ENCODE results near the gene CCDC88C. TPM values are rescaled to one million over a fixed set of nuclear protein-coding genes. Genes with fewer than 3 reads are reported as not detected.
"Not testable (repeated sequence)": the region's sequence is repeated elsewhere in the genome, so short reads cannot be mapped to it uniquely, and the experiment has no call there.

The CCDC88C gene
- total and polyA plus RNA-seq, 2 donors (not counting 3 experiments of a cell fraction or from before 2014, with no cell fraction given) = 11.4 to 52.1 TPM

GRCh38 chr14:91227183-91227628 is 190.4 kb downstream of the CCDC88C start:
- ChIA-PET POLR2A (no interaction called here), CTCF (interaction anchor here (0.6 to 3.3 kb wide), 3 partner anchors 9 to 235 kb away, joined by 3 to 11 read pairs (median 3); no protein-coding TSS in a partner anchor)
- H3K9ac ChIP-seq (replicated peaks; ENCODE audit: extremely low read depth, insufficient read depth, low read length) = no peak overlapping the region
- no peaks in the 10 kb centered on the region for H3K27me3 ChIP-seq (ENCODE audit: control insufficient read depth in 2 of 2, insufficient read depth in 2 of 2, low read length in 2 of 2)
- peaks cover 18% of the 10 kb centered on the region for H3K4me1 ChIP-seq (ENCODE audit: control insufficient read depth, extremely low read depth, insufficient read depth, low read length)
- no peak overlapping the region for H2AFZ ChIP-seq (ENCODE audit: low read depth, low read length)
- no peaks in the 10 kb centered on the region for H3K9me3 ChIP-seq (replicated peaks; ENCODE audit: control insufficient read depth, insufficient read depth, low read length)
- intact Hi-C loops (cut with micrococcal nuclease) = no loop called here
- no peaks in the 10 kb centered on the region for H3K79me2 ChIP-seq (ENCODE audit: control insufficient read depth, insufficient read depth, low read length)
- no peaks in the 10 kb centered on the region for H3K36me3 ChIP-seq (ENCODE audit: control insufficient read depth in 2 of 2, extremely low read depth in 1 of 2, insufficient read depth in 2 of 2, low read length in 2 of 2)
- no peak for TF ChIP-seq POLR2A (IDR thresholded peaks at IDR 0.05; ENCODE audit: low read depth, low read length)
- TF ChIP-seq MAX (IDR thresholded peaks at IDR 0.05; ENCODE audit: insufficient read depth, insufficient read length) = no peak
- no peak for TF ChIP-seq MYC (IDR thresholded peaks at IDR 0.05; ENCODE audit: low read depth, low read length)
- no peak for TF ChIP-seq CTCF (IDR thresholded peaks at IDR 0.05; ENCODE audit: extremely low read depth in 1 of 2, insufficient read depth in 1 of 2, low read depth in 1 of 2, low read length in 2 of 2)
- no peak for TF ChIP-seq GATA2 (IDR thresholded peaks at IDR 0.05; ENCODE audit: insufficient read depth, insufficient read length, low read depth, low read length)
- no peak for TF ChIP-seq JUN (IDR thresholded peaks at IDR 0.05; ENCODE audit: borderline replicate concordance, insufficient read depth, insufficient read length, low read depth)
- no peak for TF ChIP-seq POLR2AphosphoS5 (IDR thresholded peaks at IDR 0.05; ENCODE audit: insufficient read depth, low read depth, low read length)
- TF ChIP-seq EZH2 (IDR thresholded peaks at IDR 0.05; ENCODE audit: borderline replicate concordance, low read depth, low read length, severe bottlenecking) = no peak
- TF ChIP-seq FOS (IDR thresholded peaks at IDR 0.05; ENCODE audit: borderline replicate concordance, insufficient read depth, low read length) = no peak
- no peak overlapping the region for H3K27ac ChIP-seq (ENCODE audit: insufficient read depth, low read depth, low read length)
- no peaks in the 10 kb centered on the region for H3K9me1 ChIP-seq (replicated peaks; ENCODE audit: control insufficient read depth, extremely low read depth, insufficient read depth, low read length)
- BruUV-seq (replicated peaks) = no TSS peak
- DNase-seq (ENCODE audit: low read depth, low spot score) (no peak), FAIRE-seq (peak; percentile 71)
- H3K4me3 ChIP-seq (replicated peaks in 1 of 3; ENCODE audit: insufficient read depth in 1 of 3, low read depth in 1 of 3, low read length in 3 of 3) = no peak overlapping the region
- no peak overlapping the region for H3K4me2 ChIP-seq (ENCODE audit: insufficient read depth, low read length)
- no peaks in the 10 kb centered on the region for H4K20me1 ChIP-seq (replicated peaks; ENCODE audit: control insufficient read depth, extremely low read depth, insufficient read depth, low read length)
- dilution Hi-C loops (cut with MboI; ENCODE audit: extremely low pct_ligation_motif_present, low sequenced_read_pairs) = no loop called here

- intact Hi-C loops (cut with micrococcal nuclease) = not testable (repeated sequence)
Measured at GRCh38 chr14:91226360-91226759, 191.3 kb downstream of the CCDC88C start.

More at GRCh38 chr14:91226360-91226759, 191.3 kb downstream of the CCDC88C start:
- H3K4me2 ChIP-seq (ENCODE audit: insufficient read depth, low read length); H4K20me1 ChIP-seq (replicated peaks; ENCODE audit: control insufficient read depth, extremely low read depth, insufficient read depth, low read length); H2AFZ ChIP-seq (ENCODE audit: low read depth, low read length); FAIRE-seq; DNase-seq (ENCODE audit: low read depth, low spot score); H3K27me3 ChIP-seq (ENCODE audit: control insufficient read depth in 2 of 2, insufficient read depth in 2 of 2, low read length in 2 of 2); H3K9ac ChIP-seq (replicated peaks; ENCODE audit: extremely low read depth, insufficient read depth, low read length); dilution Hi-C loops (cut with MboI; ENCODE audit: extremely low pct_ligation_motif_present, low sequenced_read_pairs); H3K4me3 ChIP-seq (replicated peaks in 1 of 3; ENCODE audit: insufficient read depth in 1 of 3, low read depth in 1 of 3, low read length in 3 of 3); H3K79me2 ChIP-seq (ENCODE audit: control insufficient read depth, insufficient read depth, low read length); H3K9me1 ChIP-seq (replicated peaks; ENCODE audit: control insufficient read depth, extremely low read depth, insufficient read depth, low read length); H3K9me3 ChIP-seq (replicated peaks; ENCODE audit: control insufficient read depth, insufficient read depth, low read length); POLR2A ChIA-PET; BruUV-seq (replicated peaks); H3K27ac ChIP-seq (ENCODE audit: insufficient read depth, low read depth, low read length); H3K36me3 ChIP-seq (ENCODE audit: control insufficient read depth in 2 of 2, extremely low read depth in 1 of 2, insufficient read depth in 2 of 2, low read length in 2 of 2): not testable (repeated sequence)
- CTCF ChIA-PET = interaction anchor here (3.3 kb wide), 1 partner anchor 49 kb away, joined by 11 read pairs; no protein-coding TSS in a partner anchor
- peaks cover 23% of the 10 kb centered on the region for H3K4me1 ChIP-seq (ENCODE audit: control insufficient read depth, extremely low read depth, insufficient read depth, low read length)

All from endothelial cell of umbilical vein (primary cell).